ENCODE results near the gene FGF9.

- TF ChIP-seq CTCF (conservative IDR thresholded peaks at IDR 0.05; ENCODE audit: low read length): no peak
- TF ChIP-seq EZH2phosphoT487 (IDR thresholded peaks at IDR 0.05; ENCODE audit: borderline replicate concordance, low read depth, low read length): no peak
These were observed 39.3 kb downstream of the FGF9 start for GRCh38 chr13:21710163-21710562.

Data from OCI-LY7 (cell line).